ENCODE measurements around the gene MELTF. TPM values are rescaled to one million over a fixed set of nuclear protein-coding genes. Genes with fewer than 3 reads are reported as not detected.

The MELTF gene
- polyA plus RNA-seq, 3 donors: 0.34 to 2.8 (median 0.36) TPM

- Histone ChIP-seq H3K9ac (ENCODE audit: insufficient read depth, low read length, poor library complexity, severe bottlenecking) (no peak overlapping the region), H3K27me3 (ENCODE audit: control insufficient read depth in 2 of 2, insufficient read depth in 2 of 2, low read length in 2 of 2) (peaks cover 0 to 3% of the 10 kb centered on the region in 2 donors), H3K4me2 (replicated peaks; ENCODE audit: extremely low read depth, low read length, poor library complexity, severe bottlenecking) (no peak overlapping the region), H2AFZ (ENCODE audit: insufficient read depth, low read depth, low read length, poor library complexity, severe bottlenecking) (no peak overlapping the region), H3K4me3 (replicated peaks in 1 of 3; ENCODE audit: low read depth in 2 of 3, low read length in 3 of 3) (no peak overlapping the region), H3K4me1 (ENCODE audit: control insufficient read depth in 1 of 2, insufficient read depth in 2 of 2, low read length in 2 of 2) (peaks cover 13 to 16% of the 10 kb centered on the region in 2 donors), H3K79me2 (ENCODE audit: insufficient read depth, low read length) (no peaks in the 10 kb centered on the region), H4K20me1 (ENCODE audit: insufficient read depth, low read length) (no peaks in the 10 kb centered on the region), H3K36me3 (replicated peaks in 1 of 2; ENCODE audit: control insufficient read depth in 1 of 2, insufficient read depth in 2 of 2, low read length in 2 of 2) (no peaks in the 10 kb centered on the region), H3K27ac (ENCODE audit: low read depth in 1 of 2, low read length in 2 of 2) (no peak overlapping the region), H3K9me3 (replicated peaks in 1 of 2; ENCODE audit: control insufficient read depth in 1 of 2, insufficient read depth in 1 of 2, low read length in 2 of 2) (no peaks in the 10 kb centered on the region)
- Mint-ChIP-seq H3K4me1 (peaks cover 13% of the 10 kb centered on the region), H3K27ac (no peak overlapping the region), H3K36me3 (no peaks in the 10 kb centered on the region), H3K9me3 (no peaks in the 10 kb centered on the region), H3K27me3 (ENCODE audit: low read depth in 3 of 3) (peaks cover 20 to 33% (median 20%) of the 10 kb centered on the region in 3 donors), H3K4me3 (no peak overlapping the region)
- no peak for TF ChIP-seq CTCF (IDR thresholded peaks at IDR 0.05)
- intact Hi-C loops (cut with micrococcal nuclease): no loop called here
- 98% methylated on average over 6 of the region's 13 CpGs for WGBS (ENCODE audit: insufficient coverage)
- no peak for DNase-seq
Observed at GRCh38 chr3:197019535-197019934, 10.1 kb downstream of the MELTF start.

GRCh38 chr3:197019021-197019420 lies 10.6 kb downstream of the MELTF start:
- no peaks in the 10 kb centered on the region for H3K36me3 Mint-ChIP-seq
- no peaks in the 10 kb centered on the region for H3K36me3 ChIP-seq (replicated peaks in 1 of 2; ENCODE audit: control insufficient read depth in 1 of 2, insufficient read depth in 2 of 2, low read length in 2 of 2)
- peaks cover 0 to 3% of the 10 kb centered on the region in 2 donors for H3K27me3 ChIP-seq (ENCODE audit: control insufficient read depth in 2 of 2, insufficient read depth in 2 of 2, low read length in 2 of 2)
- H3K4me1 Mint-ChIP-seq: peaks cover 13% of the 10 kb centered on the region
- no peaks in the 10 kb centered on the region for H3K9me3 ChIP-seq (replicated peaks in 1 of 2; ENCODE audit: control insufficient read depth in 1 of 2, insufficient read depth in 1 of 2, low read length in 2 of 2)
- no peaks in the 10 kb centered on the region for H3K79me2 ChIP-seq (ENCODE audit: insufficient read depth, low read length)
- H3K9me3 Mint-ChIP-seq: no peaks in the 10 kb centered on the region
- no peak for DNase-seq
- H4K20me1 ChIP-seq (ENCODE audit: insufficient read depth, low read length): no peaks in the 10 kb centered on the region
- H3K4me1 ChIP-seq (ENCODE audit: control insufficient read depth in 1 of 2, insufficient read depth in 2 of 2, low read length in 2 of 2): peaks cover 13 to 16% of the 10 kb centered on the region in 2 donors
- no peak overlapping the region for H3K27ac Mint-ChIP-seq
- intact Hi-C loops (cut with micrococcal nuclease): no loop called here
- no peak for TF ChIP-seq CTCF (IDR thresholded peaks at IDR 0.05)
- H3K4me3 Mint-ChIP-seq: no peak overlapping the region
- no peak overlapping the region for H3K9ac ChIP-seq (ENCODE audit: insufficient read depth, low read length, poor library complexity, severe bottlenecking)
- H3K4me3 ChIP-seq (replicated peaks in 1 of 3; ENCODE audit: low read depth in 2 of 3, low read length in 3 of 3): no peak overlapping the region
- WGBS (ENCODE audit: insufficient coverage): 87% methylated on average over 6 of the region's 6 CpGs
- peaks cover 17 to 29% (median 20%) of the 10 kb centered on the region in 3 donors for H3K27me3 Mint-ChIP-seq (ENCODE audit: low read depth in 3 of 3)
- H2AFZ ChIP-seq (ENCODE audit: insufficient read depth, low read depth, low read length, poor library complexity, severe bottlenecking): no peak overlapping the region
- no peak overlapping the region for H3K4me2 ChIP-seq (replicated peaks; ENCODE audit: extremely low read depth, low read length, poor library complexity, severe bottlenecking)
- H3K27ac ChIP-seq (ENCODE audit: low read depth in 1 of 2, low read length in 2 of 2): no peak overlapping the region

Data from CD14-positive monocyte (primary cell).